HPDE6-E6E7 (cell line): ENCODE measurements around the gene ARMH2.
"Not testable (repeated sequence)": the region's sequence is repeated elsewhere in the genome, so short reads cannot be mapped to it uniquely, and the experiment has no call there.

Experiments
- DNase-seq: peaks from one replicate; pipeline ENCODE4 v3.0.0; 2011; ENCODE audit warnings: missing footprints; ENCODE audit errors: extremely low spot score

Gene ARMH2

GRCh38 chr6:24818346-24818745 is 19.6 kb upstream of the ARMH2 start:
- no peak for DNase-seq

GRCh38 chr6:24809728-24810127 is 11.0 kb upstream of the ARMH2 start:
- no peak for DNase-seq

GRCh38 chr6:24807584-24807983 is 8.9 kb upstream of the ARMH2 start:
- no peak for DNase-seq

GRCh38 chr6:24802271-24803059 is 3.7 kb upstream of the ARMH2 start:
- no peak for DNase-seq

- DNase-seq, result no peak
Measured at GRCh38 chr6:24799541-24799915, 811 bp upstream of the ARMH2 start.

- no peak for DNase-seq
Measured at GRCh38 chr6:24797596-24798216, 1.0 kb downstream of the ARMH2 start.

GRCh38 chr6:24796616-24797290 is 2.0 kb downstream of the ARMH2 start:
- no peak for DNase-seq

GRCh38 chr6:24795106-24795505 is 3.6 kb downstream of the ARMH2 start:
- DNase-seq, result no peak

- no peak for DNase-seq
Measured at GRCh38 chr6:24788031-24788665, 10.6 kb downstream of the ARMH2 start.

- no peak for DNase-seq
Measured at GRCh38 chr6:24780206-24780605, 18.5 kb downstream of the ARMH2 start.

- no peak for DNase-seq
Measured at GRCh38 chr6:24779416-24780016, 19.2 kb downstream of the ARMH2 start.

- no peak for DNase-seq
Measured at GRCh38 chr6:24778878-24779277, 19.8 kb downstream of the ARMH2 start.

- DNase-seq, result no peak
Measured at GRCh38 chr6:24778121-24778520, 20.6 kb downstream of the ARMH2 start.

- no peak for DNase-seq
Measured at GRCh38 chr6:24777227-24777626, 21.5 kb downstream of the ARMH2 start.

GRCh38 chr6:24775520-24776058 is 23.1 kb downstream of the ARMH2 start:
- DNase-seq, result peak; percentile 17

GRCh38 chr6:24774696-24775519 is 23.8 kb downstream of the ARMH2 start, which contains the start of gene GMNN:
GMNN (plus strand) TSS chr6:24774937; CDS start chr6:24777247, 2,310 bp downstream.
- peak; percentile 91 for DNase-seq

GRCh38 chr6:24768361-24768760 is 30.4 kb downstream of the ARMH2 start:
- DNase-seq, result no peak

GRCh38 chr6:24766680-24767462 is 31.8 kb downstream of the ARMH2 start:
- DNase-seq, result peak; percentile 40

- DNase-seq, result not testable (repeated sequence)
Measured at GRCh38 chr6:24765968-24766367, 32.7 kb downstream of the ARMH2 start.
